Endodermal cell (in vitro differentiated cells): Measurements from ENCODE around the gene AGXT. TPM values are rescaled to one million over a fixed set of nuclear protein-coding genes. Genes with fewer than 3 reads are reported as not detected.

Experiments used
- DNase-seq: peaks from one replicate; pipeline ENCODE4 v3.0.0-alpha.2; 2017
- H3K27ac ChIP-seq: 2 replicates; pipeline ENCODE4 v1.5.1; 2013; ENCODE audit warnings: mild to moderate bottlenecking, low read depth, low read length, moderate library complexity
- H3K27me3 ChIP-seq: 2 replicates; pipeline ENCODE4 v1.6.1; 2013; ENCODE audit warnings: mild to moderate bottlenecking, low read length, moderate library complexity; ENCODE audit not compliant: insufficient read depth, control insufficient read depth, poor library complexity, severe bottlenecking
- H3K36me3 ChIP-seq: 2 replicates; pipeline ENCODE4 v1.7.0; 2013; ENCODE audit warnings: mild to moderate bottlenecking, low read length, moderate library complexity; ENCODE audit not compliant: control insufficient read depth, insufficient read depth
- H3K4me1 ChIP-seq: one replicate; pipeline ENCODE4 v1.7.0; 2013; ENCODE audit warnings: low read length; ENCODE audit not compliant: control insufficient read depth, insufficient read depth
- H3K4me3 ChIP-seq: 2 replicates; pipeline ENCODE4 v1.5.1; 2013; ENCODE audit warnings: mild to moderate bottlenecking, low read length, moderate library complexity
- H3K9ac ChIP-seq: 2 replicates; pipeline ENCODE4 v1.6.1; 2013; ENCODE audit warnings: mild to moderate bottlenecking, low read length, moderate library complexity; ENCODE audit not compliant: poor library complexity, severe bottlenecking; ENCODE audit errors: extremely low read depth
- H3K9me3 ChIP-seq: 2 replicates; pipeline ENCODE4 v1.6.1; 2013; ENCODE audit warnings: mild to moderate bottlenecking, low read length, moderate library complexity; ENCODE audit not compliant: control insufficient read depth
- H3K27ac Mint-ChIP-seq: 2 replicates; pipeline ENCODE4 v1.8.0; 2020; ENCODE audit warnings: mixed read lengths
- H3K27me3 Mint-ChIP-seq: 2 replicates; pipeline ENCODE4 v1.8.0; 2021; ENCODE audit warnings: mild to moderate bottlenecking, mixed read lengths; ENCODE audit not compliant: insufficient read depth
- H3K36me3 Mint-ChIP-seq: 2 replicates; pipeline ENCODE4 v1.8.0; 2020; ENCODE audit warnings: low read depth, mixed read lengths
- H3K4me1 Mint-ChIP-seq: 2 replicates; pipeline ENCODE4 v1.8.0; 2020; ENCODE audit warnings: mixed read lengths
- H3K4me3 Mint-ChIP-seq: 2 replicates; pipeline ENCODE4 v1.8.0; 2020; ENCODE audit warnings: mild to moderate bottlenecking, moderate library complexity, mixed read lengths
- H3K9me3 Mint-ChIP-seq: 2 replicates; pipeline ENCODE4 v1.8.0; 2020; ENCODE audit warnings: mild to moderate bottlenecking, mixed read lengths
- CTCF ChIP-seq: fragments of 200-600 bp; sonication (generic); conservative IDR thresholded peaks from 2 replicates; pipeline ENCODE4 v1.5.0; 2021; ENCODE audit warnings: antibody characterized with exemption, mild to moderate bottlenecking
- WGBS, 2 experiments: methylation state at CpG; one replicate each; pipeline versions ENCODE4 v1.1.5 to v1.1.7; 2013; ENCODE audit warnings: missing lambda C conversion rate in 2 of 2, mixed read lengths in 1 of 2; ENCODE audit not compliant: insufficient coverage in 1 of 2, insufficient read length in 1 of 2; 5-methylcytosine and 5-hydroxymethylcytosine counted together
- total RNA-seq, 2 donors: library from RNA; stranded (reverse); fragmentation: NEBNext Ultra II Directional in 1 of 2; extraction: Animal tissue kit (Norgen Biotek cat#: 25700) in 1 of 2; gene quantifications; 2 replicates in 1 of 2; 3 replicates in 1 of 2; pipeline ENCODE4 v1.2.1, GENCODE V29; 2021

Gene AGXT
- total RNA-seq, 2 donors from 2014 or later: 0.31 TPM; not detected in 1

GRCh38 chr2:240893363-240893844 is 24.8 kb downstream of the AGXT start:
- Mint-ChIP-seq H3K4me3 (no peak overlapping the region), H3K36me3 (no peaks in the 10 kb centered on the region)

GRCh38 chr2:240894006-240894405 is 25.4 kb downstream of the AGXT start:
- Histone ChIP-seq H3K4me1 (no peaks in the 10 kb centered on the region), H3K4me3 (no peak overlapping the region), H3K27ac (no peak overlapping the region), H3K9ac (no peak overlapping the region), H3K9me3 (no peaks in the 10 kb centered on the region), H3K36me3 (no peaks in the 10 kb centered on the region), H3K27me3 (no peaks in the 10 kb centered on the region)
- Mint-ChIP-seq H3K27ac (no peak overlapping the region), H3K27me3 (peaks cover 3% of the 10 kb centered on the region), H3K9me3 (no peaks in the 10 kb centered on the region), H3K4me3 (no peak overlapping the region), H3K36me3 (no peaks in the 10 kb centered on the region), H3K4me1 (peaks cover 2% of the 10 kb centered on the region)
- TF ChIP-seq CTCF: no peak
- WGBS, 2 experiments: 86 to 94% methylated on average over 6 to 9 of the region's 9 CpGs
- DNase-seq: no peak

More at GRCh38 chr2:240893363-240893844, 24.8 kb downstream of the AGXT start:
- peak; percentile 90 for DNase-seq
- TF ChIP-seq CTCF: peak; percentile 44
- no peaks in the 10 kb centered on the region for H3K9me3 ChIP-seq
- no peaks in the 10 kb centered on the region for H3K4me1 ChIP-seq
- no peaks in the 10 kb centered on the region for H3K27me3 Mint-ChIP-seq
- H3K4me3 ChIP-seq: no peak overlapping the region
- H3K27me3 ChIP-seq: no peaks in the 10 kb centered on the region
- no peaks in the 10 kb centered on the region for H3K9me3 Mint-ChIP-seq
- peaks cover 2% of the 10 kb centered on the region for H3K4me1 Mint-ChIP-seq
- H3K36me3 ChIP-seq: no peaks in the 10 kb centered on the region
- 88 to 91% methylated on average over 10 to 17 of the region's 17 CpGs for WGBS, 2 experiments
- H3K27ac ChIP-seq: no peak overlapping the region
- peak overlapping the region; percentile 77 for H3K27ac Mint-ChIP-seq
- no peak overlapping the region for H3K9ac ChIP-seq

GRCh38 chr2:240894836-240895558 is 26.4 kb downstream of the AGXT start:
- Mint-ChIP-seq H3K27ac (no peak overlapping the region), H3K27me3 (peaks cover 6% of the 10 kb centered on the region), H3K4me3 (no peak overlapping the region), H3K4me1 (peaks cover 2% of the 10 kb centered on the region), H3K36me3 (no peaks in the 10 kb centered on the region), H3K9me3 (no peaks in the 10 kb centered on the region)
- Histone ChIP-seq H3K27me3 (no peaks in the 10 kb centered on the region), H3K36me3 (no peaks in the 10 kb centered on the region), H3K4me1 (no peaks in the 10 kb centered on the region), H3K4me3 (no peak overlapping the region), H3K27ac (no peak overlapping the region), H3K9me3 (no peaks in the 10 kb centered on the region), H3K9ac (no peak overlapping the region)
- 92 to 96% methylated on average over 20 to 28 of the region's 28 CpGs for WGBS, 2 experiments
- TF ChIP-seq CTCF: no peak
- no peak for DNase-seq
